IMR-90 (cell line): Measurements from ENCODE around the gene AGK. TPM values are rescaled to one million over a fixed set of nuclear protein-coding genes. Genes with fewer than 3 reads are reported as not detected.

Source experiments
- ATAC-seq: fragments of 200-7000 bp; cut with Tn5 transposase; 2 replicates; pipeline ENCODE4 v1.9.1; 2020; ENCODE audit warnings: low read depth, mild to moderate bottlenecking, moderate library complexity
- BruUV-seq: library from RNA; stranded (reverse); fragments of 400-500 nt; replicated peaks from 2 replicates; lab custom pipeline; 2021; lab: Mats Ljungman, UMichigan
- CTCF ChIA-PET: fragments of 300-600 bp; formaldehyde crosslinking; extraction: SDS; loops from one replicate; lab custom pipeline; 2021; ENCODE audit warnings: antibody characterized with exemption; lab: Yijun Ruan, JAX
- POLR2A ChIA-PET: fragments of 300-600 bp; sonication (Branson Sonifier 250); formaldehyde crosslinking; loops from one replicate; lab custom pipeline; 2022; ENCODE audit warnings: antibody characterized with exemption; ENCODE audit not compliant: unreplicated experiment; lab: Charles Lee
- DNase-seq: peaks from one replicate; pipeline ENCODE4 v3.0.0; 2013
- H2AFZ ChIP-seq: replicated peaks from 2 replicates; pipeline ENCODE3; 2013; ENCODE audit warnings: low read length, mild to moderate bottlenecking; ENCODE audit not compliant: poor library complexity
- H2AK5ac ChIP-seq: 2 replicates; pipeline ENCODE4 v1.6.1; 2013; ENCODE audit warnings: low read depth, low read length, inconsistent platforms
- H2AK9ac ChIP-seq: replicated peaks from 2 replicates; pipeline ENCODE3; 2013; ENCODE audit warnings: mild to moderate bottlenecking, low read depth, low read length, moderate library complexity; ENCODE audit not compliant: poor library complexity
- H2BK120ac ChIP-seq: 2 replicates; pipeline ENCODE4 v1.6.1; 2013; ENCODE audit warnings: low read depth, low read length, inconsistent platforms
- H2BK15ac ChIP-seq: 3 replicates; pipeline ENCODE4 v1.6.1; 2013; ENCODE audit warnings: low read depth, low read length, inconsistent platforms
- H2BK20ac ChIP-seq: 2 replicates; pipeline ENCODE4 v1.6.1; 2013; ENCODE audit warnings: low read depth, mild to moderate bottlenecking, inconsistent platforms, low read length, moderate library complexity
- H2BK5ac ChIP-seq: 2 replicates; pipeline ENCODE4 v1.6.1; 2013; ENCODE audit warnings: mild to moderate bottlenecking, low read depth, low read length, inconsistent platforms; ENCODE audit not compliant: poor library complexity, severe bottlenecking
- H3K14ac ChIP-seq: replicated peaks from 2 replicates; pipeline ENCODE4 v1.6.1; 2013; ENCODE audit warnings: low read depth, low read length, inconsistent platforms
- H3K18ac ChIP-seq: 2 replicates; pipeline ENCODE4 v1.6.1; 2013; ENCODE audit warnings: low read depth, low read length, control low read depth
- H3K23ac ChIP-seq: 2 replicates; pipeline ENCODE4 v1.6.1; 2013; ENCODE audit warnings: low read depth, low read length, inconsistent platforms
- H3K27ac ChIP-seq: 2 replicates; pipeline ENCODE4 v1.5.1; 2013; ENCODE audit warnings: mild to moderate bottlenecking, control low read depth, low read length; ENCODE audit not compliant: insufficient read depth
- H3K27me3 ChIP-seq: 2 replicates; pipeline ENCODE4 v1.6.1; 2013; ENCODE audit warnings: low read length; ENCODE audit not compliant: control insufficient read depth, insufficient read depth
- H3K36me3 ChIP-seq: 2 replicates; pipeline ENCODE4 v1.6.1; 2013; ENCODE audit warnings: low read length, mixed read lengths; ENCODE audit not compliant: control insufficient read depth, insufficient read depth
- H3K4ac ChIP-seq: 2 replicates; pipeline ENCODE4 v1.6.1; 2013; ENCODE audit warnings: low read depth, low read length, inconsistent platforms
- H3K4me1 ChIP-seq: 2 replicates; pipeline ENCODE4 v1.6.1; 2013; ENCODE audit warnings: low read length, mixed read lengths; ENCODE audit not compliant: control insufficient read depth, insufficient read depth
- H3K4me2 ChIP-seq: 2 replicates; pipeline ENCODE4 v1.6.1; 2013; ENCODE audit warnings: low read depth, mild to moderate bottlenecking, control low read depth, low read length, moderate library complexity
- H3K4me3 ChIP-seq: 2 replicates; pipeline ENCODE4 v1.5.1; 2013; ENCODE audit warnings: low read depth, mild to moderate bottlenecking, control low read depth, low read length, moderate library complexity; ENCODE audit not compliant: insufficient read depth
- H3K56ac ChIP-seq: 2 replicates; pipeline ENCODE4 v1.6.1; 2013; ENCODE audit warnings: low read length, inconsistent platforms; ENCODE audit not compliant: insufficient read depth; ENCODE audit errors: extremely low read depth
- H3K79me1 ChIP-seq, 2 experiments: 2 replicates each; pipeline ENCODE4 v1.6.1; 2013; ENCODE audit warnings: low read length in 2 of 2, inconsistent platforms in 1 of 2, low read depth in 1 of 2
- H3K9ac ChIP-seq: 2 replicates; pipeline ENCODE4 v1.6.1; 2013; ENCODE audit warnings: low read depth, low read length, control low read depth
- H3K9me1 ChIP-seq: 2 replicates; pipeline ENCODE4 v1.6.1; 2013; ENCODE audit warnings: low read length, inconsistent platforms; ENCODE audit not compliant: insufficient read depth
- H3K9me3 ChIP-seq: 2 replicates; pipeline ENCODE4 v1.6.1; 2013; ENCODE audit warnings: low read length; ENCODE audit not compliant: control insufficient read depth, insufficient read depth
- H4K20me1 ChIP-seq: 2 replicates; pipeline ENCODE4 v1.6.1; 2013; ENCODE audit warnings: low read length, inconsistent platforms; ENCODE audit not compliant: insufficient read depth
- H4K5ac ChIP-seq: 2 replicates; pipeline ENCODE4 v1.6.1; 2013; ENCODE audit warnings: mild to moderate bottlenecking, low read depth, low read length, control low read depth
- H4K8ac ChIP-seq, 2 experiments: 2 replicates each; pipeline ENCODE4 v1.6.1; 2013; ENCODE audit warnings: low read depth in 2 of 2, low read length in 2 of 2, control low read depth in 1 of 2, inconsistent platforms in 1 of 2
- H4K91ac ChIP-seq: 2 replicates; pipeline ENCODE4 v1.6.1; 2013; ENCODE audit warnings: low read depth, low read length, inconsistent platforms; ENCODE audit not compliant: insufficient read depth
- BHLHE40 ChIP-seq: fragments of 150-350 bp; IDR thresholded peaks from 2 replicates; pipeline ENCODE4 v1.6.1; 2016; ENCODE audit warnings: mild to moderate bottlenecking, low read depth, low read length
- CEBPB ChIP-seq: IDR thresholded peaks from 2 replicates; pipeline ENCODE4 v1.6.1; 2012; ENCODE audit warnings: low read depth, low read length, improper control_type of control experiment
- CHD1 ChIP-seq: IDR thresholded peaks from 2 replicates; pipeline ENCODE4 v1.6.1; 2012; ENCODE audit warnings: low read depth, low read length, improper control_type of control experiment
- FOS ChIP-seq: fragments of 150-350 bp; IDR thresholded peaks from 2 replicates; pipeline ENCODE4 v1.6.1; 2016; ENCODE audit warnings: low read depth, low read length
- MAFK ChIP-seq: IDR thresholded peaks from 2 replicates; pipeline ENCODE4 v1.6.1; 2012; ENCODE audit warnings: low read depth, low read length, improper control_type of control experiment
- MAZ ChIP-seq: IDR thresholded peaks from 2 replicates; pipeline ENCODE4 v1.6.1; 2012; ENCODE audit warnings: low read depth, mild to moderate bottlenecking, low read length, improper control_type of control experiment, moderate library complexity, borderline replicate concordance
- MXI1 ChIP-seq: IDR thresholded peaks from 2 replicates; pipeline ENCODE4 v1.6.1; 2012; ENCODE audit warnings: low read depth, mild to moderate bottlenecking, low read length, moderate library complexity, borderline replicate concordance
- NFE2L2 ChIP-seq: fragments of 150-350 bp; IDR thresholded peaks from 2 replicates; pipeline ENCODE4 v1.6.1; 2016; ENCODE audit warnings: low read depth, mild to moderate bottlenecking, low read length
- POLR2A ChIP-seq: IDR thresholded peaks from 2 replicates; pipeline ENCODE4 v1.6.1; 2012; ENCODE audit warnings: mild to moderate bottlenecking, low read depth, low read length
- RAD21 ChIP-seq: IDR thresholded peaks from 2 replicates; pipeline ENCODE4 v1.6.1; 2012; ENCODE audit warnings: low read length, improper control_type of control experiment
- RCOR1 ChIP-seq: IDR thresholded peaks from 2 replicates; pipeline ENCODE4 v1.6.1; 2012; ENCODE audit warnings: mild to moderate bottlenecking, low read length, improper control_type of control experiment; ENCODE audit not compliant: insufficient replicate concordance
- RFX5 ChIP-seq: IDR thresholded peaks from 2 replicates; pipeline ENCODE4 v1.8.0; 2012; ENCODE audit warnings: low read depth, mild to moderate bottlenecking, low read length, moderate library complexity
- SMC3 ChIP-seq: fragments of 150-350 bp; IDR thresholded peaks from 2 replicates; pipeline ENCODE4 v1.6.1; 2016; ENCODE audit warnings: low read depth, mild to moderate bottlenecking, antibody characterized with exemption, low read length, moderate library complexity
- WGBS, 2 experiments: methylation state at CpG; one replicate each; pipeline versions ENCODE4 v1.1.5 to v1.1.7; 2013; ENCODE audit warnings: missing lambda C conversion rate in 2 of 2; ENCODE audit not compliant: insufficient read length in 1 of 2; ENCODE audit errors: extremely low coverage in 2 of 2; 5-methylcytosine and 5-hydroxymethylcytosine counted together
- dilution Hi-C: fragments of 300-500 bp; cut with HindIII; formaldehyde crosslinking; loops from one replicate; pipeline ENCODE4 v1.14.3; 2018; ENCODE audit warnings: low sequenced_read_pairs; ENCODE audit not compliant: unreplicated experiment
- in situ Hi-C: fragments of 300-500 bp; cut with MboI; formaldehyde crosslinking; loops from 3 replicates; pipeline ENCODE4 v1.14.3; 2019; ENCODE audit warnings: low sequenced_read_pairs, inconsistent platforms, mixed read lengths
- intact Hi-C: fragments of 100-400 bp; cut with micrococcal nuclease; formaldehyde crosslinking; loops from 2 replicates; pipeline ENCODE4 v1.10.0; 2022
- polyA plus RNA-seq, 3 experiments: library from polyadenylated mRNA; depleted of rRNA; stranded (reverse); fragments of >200 nt; gene quantifications; 2 replicates each; pipeline ENCODE4 v1.2.3, GENCODE V29; 2012; ENCODE audit warnings: low replicate concordance in 1 of 3
- total RNA-seq: library from RNA; depleted of rRNA; stranded (reverse); fragments of >200 nt; gene quantifications from 2 replicates; pipeline ENCODE4 v1.2.3, GENCODE V29; 2012
- TF ChIP-seq, protein P1 (sequence below): fragments of 150-350 bp; IDR thresholded peaks from 2 replicates; pipeline ENCODE4 v1.6.1; 2017; ENCODE audit warnings: mild to moderate bottlenecking, antibody characterized with exemption, low read length, low read depth
- TF ChIP-seq, protein P2 (sequence below): conservative IDR thresholded peaks from 2 replicates; pipeline ENCODE4 v1.5.1; 2012; ENCODE audit warnings: mild to moderate bottlenecking, low read depth, low read length, improper control_type of control experiment
- TF ChIP-seq, protein P3 (sequence below): fragments of 150-350 bp; IDR thresholded peaks from 2 replicates; pipeline ENCODE4 v1.6.1; 2016; ENCODE audit warnings: low read depth, mild to moderate bottlenecking, low read length, moderate library complexity, borderline replicate concordance

AGK gene
- total and polyA plus RNA-seq, 2 of the 4 experiments (the other 2 are of a cell fraction) = 35.5 to 37.3 TPM

DNA sequence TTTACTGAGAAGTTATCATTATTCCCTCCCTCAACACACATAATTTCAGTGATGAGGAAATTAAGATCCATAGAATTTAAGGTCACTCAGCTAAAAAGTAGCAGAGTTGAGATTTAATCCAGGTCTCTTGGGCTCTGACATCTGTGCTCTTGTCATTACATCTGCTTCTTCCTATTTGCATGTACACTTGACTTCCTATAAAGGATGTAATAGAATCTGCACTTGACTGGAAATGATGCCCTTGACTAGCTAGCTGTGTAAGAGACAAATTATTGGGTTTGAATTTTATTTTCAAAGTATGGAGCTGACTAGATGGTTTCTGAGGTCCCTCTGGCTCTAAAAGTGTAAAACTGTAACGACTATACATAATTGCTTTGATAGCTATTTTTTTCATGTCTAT is 59.5 kb downstream of the AGK start:
- Histone ChIP-seq H3K4me2 (no peak overlapping the region), H3K18ac (no peak overlapping the region), H3K14ac (no peak overlapping the region), H4K5ac (no peak overlapping the region), H3K27ac (no peak overlapping the region), H3K4ac (no peak overlapping the region), H4K8ac (no peak overlapping the region), H4K20me1 (no peaks in the 10 kb centered on the region), H3K9ac (no peak overlapping the region), H3K36me3 (peaks cover 8% of the 10 kb centered on the region), H2BK120ac (no peak overlapping the region), H3K4me1 (no peaks in the 10 kb centered on the region), H2BK5ac (no peak overlapping the region), H4K91ac (no peak overlapping the region), H3K56ac (no peak overlapping the region), H3K23ac (no peak overlapping the region), H2AFZ (no peak overlapping the region), H3K79me1 (no peaks in the 10 kb centered on the region), H2AK5ac (no peak overlapping the region), H3K27me3 (no peaks in the 10 kb centered on the region), H2AK9ac (no peak overlapping the region), H3K4me3 (no peak overlapping the region), H2BK15ac (no peak overlapping the region), H3K9me3 (no peaks in the 10 kb centered on the region), H2BK20ac (no peak overlapping the region), H3K9me1 (no peaks in the 10 kb centered on the region)
- intact Hi-C loops (no loop called here), in situ Hi-C loops (no loop called here), dilution Hi-C loops (no loop called here)
- TF ChIP-seq FOS (no peak), MAZ (no peak), MAFK (no peak), CHD1 (no peak), SMC3 (no peak), NFE2L2 (no peak), RAD21 (no peak), RFX5 (no peak), MXI1 (no peak), BHLHE40 (no peak), POLR2A (no peak), RCOR1 (no peak), CEBPB (no peak)
- TF ChIP-seq, protein P1, sequence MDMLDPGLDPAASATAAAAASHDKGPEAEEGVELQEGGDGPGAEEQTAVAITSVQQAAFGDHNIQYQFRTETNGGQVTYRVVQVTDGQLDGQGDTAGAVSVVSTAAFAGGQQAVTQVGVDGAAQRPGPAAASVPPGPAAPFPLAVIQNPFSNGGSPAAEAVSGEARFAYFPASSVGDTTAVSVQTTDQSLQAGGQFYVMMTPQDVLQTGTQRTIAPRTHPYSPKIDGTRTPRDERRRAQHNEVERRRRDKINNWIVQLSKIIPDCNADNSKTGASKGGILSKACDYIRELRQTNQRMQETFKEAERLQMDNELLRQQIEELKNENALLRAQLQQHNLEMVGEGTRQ = no peak
- TF ChIP-seq, protein P2, sequence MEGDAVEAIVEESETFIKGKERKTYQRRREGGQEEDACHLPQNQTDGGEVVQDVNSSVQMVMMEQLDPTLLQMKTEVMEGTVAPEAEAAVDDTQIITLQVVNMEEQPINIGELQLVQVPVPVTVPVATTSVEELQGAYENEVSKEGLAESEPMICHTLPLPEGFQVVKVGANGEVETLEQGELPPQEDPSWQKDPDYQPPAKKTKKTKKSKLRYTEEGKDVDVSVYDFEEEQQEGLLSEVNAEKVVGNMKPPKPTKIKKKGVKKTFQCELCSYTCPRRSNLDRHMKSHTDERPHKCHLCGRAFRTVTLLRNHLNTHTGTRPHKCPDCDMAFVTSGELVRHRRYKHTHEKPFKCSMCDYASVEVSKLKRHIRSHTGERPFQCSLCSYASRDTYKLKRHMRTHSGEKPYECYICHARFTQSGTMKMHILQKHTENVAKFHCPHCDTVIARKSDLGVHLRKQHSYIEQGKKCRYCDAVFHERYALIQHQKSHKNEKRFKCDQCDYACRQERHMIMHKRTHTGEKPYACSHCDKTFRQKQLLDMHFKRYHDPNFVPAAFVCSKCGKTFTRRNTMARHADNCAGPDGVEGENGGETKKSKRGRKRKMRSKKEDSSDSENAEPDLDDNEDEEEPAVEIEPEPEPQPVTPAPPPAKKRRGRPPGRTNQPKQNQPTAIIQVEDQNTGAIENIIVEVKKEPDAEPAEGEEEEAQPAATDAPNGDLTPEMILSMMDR = no peak
- TF ChIP-seq, protein P3, sequence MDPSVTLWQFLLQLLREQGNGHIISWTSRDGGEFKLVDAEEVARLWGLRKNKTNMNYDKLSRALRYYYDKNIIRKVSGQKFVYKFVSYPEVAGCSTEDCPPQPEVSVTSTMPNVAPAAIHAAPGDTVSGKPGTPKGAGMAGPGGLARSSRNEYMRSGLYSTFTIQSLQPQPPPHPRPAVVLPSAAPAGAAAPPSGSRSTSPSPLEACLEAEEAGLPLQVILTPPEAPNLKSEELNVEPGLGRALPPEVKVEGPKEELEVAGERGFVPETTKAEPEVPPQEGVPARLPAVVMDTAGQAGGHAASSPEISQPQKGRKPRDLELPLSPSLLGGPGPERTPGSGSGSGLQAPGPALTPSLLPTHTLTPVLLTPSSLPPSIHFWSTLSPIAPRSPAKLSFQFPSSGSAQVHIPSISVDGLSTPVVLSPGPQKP = no peak
- POLR2A ChIA-PET = no interaction called here
- BruUV-seq = no TSS peak
- ATAC-seq = no peak
- no peak for DNase-seq
- CTCF ChIA-PET = interaction anchor here (1.1 kb wide), 1 partner anchor 39 kb away, joined by 3 read pairs; no protein-coding TSS in a partner anchor
- no CpG with 5 or more reads among the region's 1 CpG for WGBS, 2 experiments
